Measurements from ENCODE around the gene GPR146.

GRCh38 chr7:1073142-1073977 lies 29.0 kb downstream of the GPR146 start:
- TF ChIP-seq CTCF (IDR thresholded peaks at IDR 0.05) (no peak), POLR2A (IDR thresholded peaks at IDR 0.05) (no peak)

Measured in stomach (tissue), 4 donors.